ENCODE measurements around the gene TNNT1. TPM values are rescaled to one million over a fixed set of nuclear protein-coding genes. Genes with fewer than 3 reads are reported as not detected.
"Not testable (repeated sequence)": the region's sequence is repeated elsewhere in the genome, so short reads cannot be mapped to it uniquely, and the experiment has no call there.

Gene TNNT1
- total and polyA plus RNA-seq, 9 donors, result 1.3 to 3.6 (median 2.7) TPM; not detected in 4

GRCh38 chr19:55112777-55113569, 36.0 kb downstream of the TNNT1 start:
- WGBS, 3 donors, result 59 to 70% (median 69%) methylated on average over 21 to 23 of the region's 23 CpGs
- H3K27me3 ChIP-seq, result no peaks in the 10 kb centered on the region
- peak overlapping the region; percentile 5 for H3K4me3 ChIP-seq
- no peaks in the 10 kb centered on the region for H3K9me3 ChIP-seq
- DNase-seq, result peak in 3 of 5 donors; percentile 36 to 61 (median 48)
- peak overlapping the region; percentile 84 to 87 for H3K27ac ChIP-seq
- intact Hi-C loops (cut with DNase I), result loop anchor here in 2 of 4 donors (10.0 kb wide), 2 partner anchors 522 to 562 kb away; partner anchors contain the start of gene EPN1 (in 1 of the 2)
- H3K4me1 ChIP-seq (ENCODE audit: insufficient read depth), result peaks cover 16% of the 10 kb centered on the region
- no peaks in the 10 kb centered on the region for H3K36me3 ChIP-seq
- TF ChIP-seq POLR2A (IDR thresholded peaks at IDR 0.05) (no peak), EP300 (IDR thresholded peaks at IDR 0.05) (no peak)
- TF ChIP-seq, protein P1, sequence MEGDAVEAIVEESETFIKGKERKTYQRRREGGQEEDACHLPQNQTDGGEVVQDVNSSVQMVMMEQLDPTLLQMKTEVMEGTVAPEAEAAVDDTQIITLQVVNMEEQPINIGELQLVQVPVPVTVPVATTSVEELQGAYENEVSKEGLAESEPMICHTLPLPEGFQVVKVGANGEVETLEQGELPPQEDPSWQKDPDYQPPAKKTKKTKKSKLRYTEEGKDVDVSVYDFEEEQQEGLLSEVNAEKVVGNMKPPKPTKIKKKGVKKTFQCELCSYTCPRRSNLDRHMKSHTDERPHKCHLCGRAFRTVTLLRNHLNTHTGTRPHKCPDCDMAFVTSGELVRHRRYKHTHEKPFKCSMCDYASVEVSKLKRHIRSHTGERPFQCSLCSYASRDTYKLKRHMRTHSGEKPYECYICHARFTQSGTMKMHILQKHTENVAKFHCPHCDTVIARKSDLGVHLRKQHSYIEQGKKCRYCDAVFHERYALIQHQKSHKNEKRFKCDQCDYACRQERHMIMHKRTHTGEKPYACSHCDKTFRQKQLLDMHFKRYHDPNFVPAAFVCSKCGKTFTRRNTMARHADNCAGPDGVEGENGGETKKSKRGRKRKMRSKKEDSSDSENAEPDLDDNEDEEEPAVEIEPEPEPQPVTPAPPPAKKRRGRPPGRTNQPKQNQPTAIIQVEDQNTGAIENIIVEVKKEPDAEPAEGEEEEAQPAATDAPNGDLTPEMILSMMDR (IDR thresholded peaks at IDR 0.05), result no peak

DNA sequence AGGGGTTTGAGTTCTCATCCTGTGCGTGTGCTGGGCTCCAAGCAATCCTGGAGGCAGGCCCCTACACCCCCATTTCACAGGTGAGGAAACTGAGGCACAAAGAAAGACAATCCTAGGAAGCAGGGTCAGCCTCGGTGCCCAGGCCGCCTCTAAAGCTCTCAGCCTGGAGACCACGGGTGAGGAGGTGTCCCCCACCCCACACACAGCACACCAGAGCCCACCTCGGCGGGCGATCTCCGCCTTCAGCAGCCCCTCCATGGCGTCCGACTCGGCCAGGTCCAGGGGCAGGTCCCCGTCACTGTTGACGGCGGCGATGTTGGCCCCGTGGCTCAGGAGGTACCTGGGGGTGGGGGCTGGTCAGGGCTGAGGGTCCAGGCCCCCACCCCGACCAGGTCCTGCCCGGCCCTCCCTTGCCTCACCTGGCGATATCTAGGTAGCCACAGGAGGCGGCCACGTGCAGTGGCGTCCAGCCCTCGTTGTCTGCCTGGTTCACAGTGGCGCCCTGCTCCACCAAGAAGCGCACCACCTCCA, 36.7 kb downstream of the TNNT1 start:
- intact Hi-C loops (cut with DNase I), result loop anchor here in 2 of 4 donors (10.0 kb wide), 2 partner anchors 522 to 562 kb away; partner anchors contain the start of gene EPN1 (in 1 of the 2)

DNA sequence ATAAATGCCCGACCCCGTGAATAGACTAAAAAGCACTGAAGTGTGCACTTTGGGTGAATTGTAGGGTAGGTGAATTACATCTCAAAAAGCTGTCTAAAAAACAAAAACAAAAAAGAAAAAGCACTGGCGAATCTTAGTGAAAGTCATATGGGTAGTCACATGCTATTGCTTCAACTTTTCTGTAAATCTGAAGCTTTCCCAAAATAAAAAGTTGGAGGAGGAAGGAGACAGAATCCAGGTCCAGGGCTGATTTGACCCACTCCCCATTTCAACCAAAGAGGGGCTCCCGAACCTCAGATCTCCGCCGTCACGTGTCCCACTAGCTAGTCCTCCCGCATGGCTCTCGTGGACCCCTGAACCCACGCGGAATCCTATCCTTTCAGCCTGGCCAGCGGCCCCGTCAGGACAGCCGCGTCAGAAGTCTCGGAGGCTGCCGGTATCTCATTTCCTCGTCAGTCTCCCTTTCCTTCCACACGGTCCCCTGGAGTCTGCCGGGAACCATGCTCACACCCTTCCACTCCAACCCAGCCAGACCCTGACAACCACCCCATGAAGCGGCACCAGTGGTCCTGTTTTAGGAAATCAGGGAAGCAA, 37.7 kb downstream of the TNNT1 start:
- no peak for DNase-seq
- no peaks in the 10 kb centered on the region for H3K27me3 ChIP-seq
- no peaks in the 10 kb centered on the region for H3K9me3 ChIP-seq
- intact Hi-C loops (cut with DNase I), result loop anchor here in 2 of 4 donors (10.0 kb wide), 2 partner anchors 523 to 563 kb away; partner anchors contain the start of gene EPN1 (in 1 of the 2)
- no peaks in the 10 kb centered on the region for H3K36me3 ChIP-seq
- H3K4me3 ChIP-seq, result no peak overlapping the region
- peaks cover 16% of the 10 kb centered on the region for H3K4me1 ChIP-seq (ENCODE audit: insufficient read depth)
- TF ChIP-seq EP300 (IDR thresholded peaks at IDR 0.05), result no peak
- 58 to 74% (median 66%) methylated on average over 21 of the region's 21 CpGs for WGBS, 3 donors
- peak overlapping the region in 1 of 2 donors; percentile 56 for H3K27ac ChIP-seq

More for the DNA sequence above, 36.7 kb downstream of the TNNT1 start:
- TF ChIP-seq POLR2A (IDR thresholded peaks at IDR 0.05) (no peak), EP300 (IDR thresholded peaks at IDR 0.05) (no peak)
- TF ChIP-seq, protein P1 (IDR thresholded peaks at IDR 0.05), result no peak
- peaks cover 16% of the 10 kb centered on the region for H3K4me1 ChIP-seq (ENCODE audit: insufficient read depth)
- peak overlapping the region; percentile 84 to 87 for H3K27ac ChIP-seq
- no peaks in the 10 kb centered on the region for H3K36me3 ChIP-seq
- H3K4me3 ChIP-seq, result no peak overlapping the region
- WGBS, 3 donors, result 87 to 94% (median 89%) methylated on average over 23 to 25 of the region's 25 CpGs
- DNase-seq, result peak in 2 of 5 donors; percentile 33 to 51
- no peaks in the 10 kb centered on the region for H3K27me3 ChIP-seq
- H3K9me3 ChIP-seq, result no peaks in the 10 kb centered on the region

- Histone ChIP-seq H3K27me3 (no peaks in the 10 kb centered on the region), H3K36me3 (no peaks in the 10 kb centered on the region), H3K4me1 (ENCODE audit: insufficient read depth) (peaks cover 12% of the 10 kb centered on the region), H3K27ac (no peak overlapping the region), H3K4me3 (no peak overlapping the region), H3K9me3 (no peaks in the 10 kb centered on the region)
- WGBS, 3 donors, result 81 to 82% (median 81%) methylated on average over 20 of the region's 20 CpGs
- no peak for DNase-seq
- TF ChIP-seq POLR2A (IDR thresholded peaks at IDR 0.05), result no peak
- no peak for TF ChIP-seq EP300 (IDR thresholded peaks at IDR 0.05)
- TF ChIP-seq, protein P1 (IDR thresholded peaks at IDR 0.05), result no peak
- intact Hi-C loops (cut with DNase I), result loop anchor here in 2 of 4 donors (10.0 kb wide), 2 partner anchors 525 to 565 kb away; partner anchors contain the start of gene EPN1 (in 1 of the 2)
These were observed 39.3 kb downstream of the TNNT1 start for GRCh38 chr19:55109527-55110291.

DNA sequence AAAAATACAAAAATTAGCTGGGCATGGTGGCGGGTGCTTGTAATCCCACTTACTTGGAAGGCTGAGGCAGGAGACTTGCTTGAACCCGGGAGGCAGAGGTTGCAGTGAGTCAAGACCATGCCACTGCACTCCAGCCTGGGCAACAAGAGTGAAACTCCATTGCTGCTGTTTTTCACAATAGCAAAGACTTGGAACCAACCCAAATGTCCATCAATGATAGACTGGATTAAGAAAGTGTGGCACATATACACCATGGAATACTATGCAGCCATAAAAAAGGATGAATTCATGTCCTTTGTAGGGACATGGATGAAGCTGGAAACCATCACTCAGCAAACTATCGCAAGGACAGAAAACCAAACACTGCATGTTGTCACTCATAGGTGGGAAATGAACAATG, 41.8 kb downstream of the TNNT1 start:
- H3K27me3 ChIP-seq; H3K9me3 ChIP-seq; intact Hi-C loops (cut with DNase I); H3K4me1 ChIP-seq (ENCODE audit: insufficient read depth); DNase-seq; H3K4me3 ChIP-seq; H3K27ac ChIP-seq; H3K36me3 ChIP-seq: not testable (repeated sequence)
- 98 to 99% (median 98%) methylated on average over 3 of the region's 3 CpGs for WGBS, 3 donors
